HL-60 (cell line): ENCODE results near the gene IL1RAPL1.

ENCODE experiments used
- DNase-seq, 2 experiments: peaks; one replicate each; pipeline ENCODE4 v3.0.0-alpha.2; 2010 to 2020; ENCODE audit warnings: low read depth in 1 of 2, low spot score in 1 of 2
- H3K27ac ChIP-seq: fragments of 250-450 bp; sonication (Bioruptor Pico); replicated peaks from 2 replicates; pipeline ENCODE4 v1.5.1; 2020; ENCODE audit warnings: mild to moderate bottlenecking, moderate library complexity
- H3K27me3 ChIP-seq: fragments of 250-450 bp; sonication (Bioruptor Pico); 2 replicates; pipeline ENCODE4 v1.5.1; 2021; ENCODE audit warnings: mild to moderate bottlenecking, moderate library complexity; ENCODE audit not compliant: insufficient read depth, poor library complexity, severe bottlenecking
- H3K4me3 ChIP-seq: replicated peaks from 2 replicates; pipeline ENCODE4 v1.5.1; 2011; ENCODE audit warnings: mild to moderate bottlenecking, control low read depth, low read length; ENCODE audit not compliant: insufficient read depth
- CTCF ChIP-seq: IDR thresholded peaks from one replicate; pipeline ENCODE4 v1.5.1; 2011; ENCODE audit warnings: low read length, control low read depth, inconsistent platforms; ENCODE audit not compliant: insufficient read depth
- GABPA ChIP-seq: IDR thresholded peaks from 2 replicates; pipeline ENCODE4 v1.6.1; 2012; ENCODE audit warnings: low read depth
- POLR2AphosphoS5 ChIP-seq: IDR thresholded peaks from 2 replicates; pipeline ENCODE4 v1.6.1; 2012; ENCODE audit warnings: low read depth
- REST ChIP-seq: IDR thresholded peaks from 2 replicates; pipeline ENCODE4 v1.6.1; 2012; ENCODE audit warnings: low read depth; ENCODE audit not compliant: insufficient replicate concordance
- SPI1 ChIP-seq: IDR thresholded peaks from 2 replicates; pipeline ENCODE4 v1.6.1; 2012; ENCODE audit warnings: low read depth, mild to moderate bottlenecking, borderline replicate concordance

Gene IL1RAPL1

DNA sequence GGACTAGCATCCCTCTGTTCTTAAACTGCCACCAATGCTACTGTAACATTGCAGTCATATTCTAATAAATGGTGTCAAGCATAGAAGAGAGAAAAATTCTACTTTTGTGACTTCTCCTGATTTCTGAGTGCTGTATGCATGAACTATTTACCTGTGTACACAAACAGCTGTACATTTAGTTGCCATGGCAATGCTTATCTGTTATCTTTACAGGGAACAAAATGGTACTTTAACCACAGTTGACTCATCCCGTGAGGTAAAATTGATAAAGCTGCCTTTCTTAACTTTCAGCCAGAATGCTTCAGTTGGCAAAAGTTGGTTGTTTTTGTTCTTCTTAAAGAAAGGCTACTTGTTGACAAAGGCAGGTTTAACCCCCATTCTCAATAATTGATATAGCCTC lies 1040.6 kb downstream of the IL1RAPL1 start:
- TF ChIP-seq GABPA (no peak), SPI1 (no peak), POLR2AphosphoS5 (no peak), REST (no peak), CTCF (no peak)
- Histone ChIP-seq H3K4me3 (no peak overlapping the region), H3K27ac (no peak overlapping the region), H3K27me3 (no peaks in the 10 kb centered on the region)
- no peak for DNase-seq

DNA sequence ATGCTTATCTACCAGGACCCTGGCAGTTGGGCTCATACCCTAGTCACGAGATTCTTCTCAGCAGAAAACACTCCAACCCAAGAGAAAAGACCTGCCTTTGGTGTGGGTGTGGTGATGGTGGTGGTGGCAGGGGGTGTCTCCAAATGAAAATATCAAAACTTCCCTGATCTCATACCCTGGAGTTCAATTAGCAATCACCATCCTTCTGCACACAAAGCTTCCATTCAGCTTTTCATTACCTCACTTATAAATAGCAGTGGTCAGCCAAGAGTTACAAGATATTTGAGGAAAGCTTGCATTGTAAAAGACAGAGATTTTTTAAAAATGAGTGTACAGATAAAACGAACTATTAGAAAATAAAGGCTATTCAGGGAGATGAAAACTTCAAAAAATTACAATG lies 1047.3 kb downstream of the IL1RAPL1 start:
- Histone ChIP-seq H3K27me3 (no peaks in the 10 kb centered on the region), H3K4me3 (no peak overlapping the region), H3K27ac (no peak overlapping the region)
- no peak for DNase-seq
- TF ChIP-seq POLR2AphosphoS5 = no peak

DNA sequence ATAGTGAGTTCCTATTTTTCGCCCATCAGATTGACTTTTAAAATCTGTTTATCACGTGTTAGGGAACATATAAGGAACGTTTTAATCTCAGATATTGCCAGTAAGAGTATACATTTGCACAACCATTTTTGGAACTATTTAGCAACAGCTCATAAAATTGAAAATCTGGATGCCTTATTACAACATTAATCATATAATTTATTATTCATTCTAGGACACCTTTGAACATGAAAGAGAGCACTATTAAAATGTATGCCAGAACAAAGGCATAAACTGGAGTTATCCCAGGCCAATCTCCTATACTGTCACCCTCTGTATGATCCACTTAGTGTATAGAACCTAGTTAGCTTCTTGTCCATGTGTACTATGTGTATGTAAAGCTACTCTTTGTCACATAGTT lies 1049.1 kb downstream of the IL1RAPL1 start:
- no peak for TF ChIP-seq GABPA
- TF ChIP-seq CTCF = no peak
- TF ChIP-seq POLR2AphosphoS5 = no peak
- no peak for TF ChIP-seq SPI1
- TF ChIP-seq REST = no peak
- H3K27ac ChIP-seq = no peak overlapping the region
- no peak for DNase-seq
- no peaks in the 10 kb centered on the region for H3K27me3 ChIP-seq
- H3K4me3 ChIP-seq = no peak overlapping the region

- Histone ChIP-seq H3K4me3 (no peak overlapping the region), H3K27ac (no peak overlapping the region), H3K27me3 (no peaks in the 10 kb centered on the region)
- DNase-seq = no peak
- TF ChIP-seq REST (no peak), POLR2AphosphoS5 (no peak), CTCF (no peak), GABPA (no peak), SPI1 (no peak)
Observed at GRCh38 chrX:29640106-29640505, 1052.9 kb downstream of the IL1RAPL1 start.
